HUDEP-2 (cell line): ENCODE measurements around the gene XDH.

Source experiments
- DNase-seq, 76 experiments: peaks; one replicate each; lab custom pipeline; 2025; ENCODE audit not compliant: unreplicated experiment in 76 of 76; lab: John Stamatoyannopoulos, UW

Gene XDH

DNA sequence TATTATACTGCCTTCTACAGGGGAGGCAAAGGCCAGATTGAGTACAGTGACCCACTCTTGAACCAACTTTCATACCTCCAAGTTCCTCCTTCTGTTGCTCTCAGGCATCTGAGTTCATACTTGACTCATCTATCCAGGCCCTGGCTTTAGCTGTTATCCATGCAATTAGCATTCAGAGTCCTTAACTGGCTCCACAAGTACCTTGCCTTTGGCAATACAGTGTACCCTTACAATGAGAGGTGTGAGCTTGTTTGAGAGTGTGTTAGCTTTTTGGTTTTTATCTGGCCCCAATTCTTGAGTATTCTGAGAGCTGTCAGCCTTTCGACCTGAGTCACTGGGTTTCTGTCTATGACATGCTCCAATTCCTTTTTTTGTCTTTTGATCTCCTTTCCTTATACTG, 120.3 kb downstream of the XDH start:
- DNase-seq, result no peak

GRCh38 chr2:31287654-31288053, 126.9 kb downstream of the XDH start:
- no peak for DNase-seq

DNA sequence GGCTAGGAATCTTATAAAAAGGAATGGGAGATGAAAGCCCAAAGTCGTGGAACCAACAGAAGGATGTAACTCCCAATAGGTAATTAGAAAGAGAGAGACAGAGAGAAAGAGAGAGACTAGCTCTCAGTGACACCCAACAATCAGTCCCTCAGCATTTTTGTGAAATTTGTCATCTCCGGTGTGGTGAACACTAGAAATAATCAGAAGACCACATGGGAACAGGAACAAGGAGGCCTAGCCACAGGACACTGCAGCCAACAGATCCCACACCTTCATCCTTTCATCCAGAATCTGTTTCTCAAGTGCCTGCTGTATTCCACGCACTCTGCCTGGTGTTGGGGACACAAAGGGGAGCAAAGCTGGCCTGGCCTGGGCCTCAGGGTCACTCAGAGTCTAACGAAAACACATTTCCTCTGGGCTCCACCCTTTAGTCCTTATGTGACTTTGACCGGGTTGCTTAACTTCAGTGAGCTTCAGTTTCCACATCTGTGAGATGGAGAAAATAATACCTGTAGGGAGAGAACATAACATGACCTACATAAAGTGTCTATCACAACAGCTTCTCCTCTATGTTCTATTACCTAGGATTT, 127.5 kb downstream of the XDH start:
- no peak for DNase-seq

DNA sequence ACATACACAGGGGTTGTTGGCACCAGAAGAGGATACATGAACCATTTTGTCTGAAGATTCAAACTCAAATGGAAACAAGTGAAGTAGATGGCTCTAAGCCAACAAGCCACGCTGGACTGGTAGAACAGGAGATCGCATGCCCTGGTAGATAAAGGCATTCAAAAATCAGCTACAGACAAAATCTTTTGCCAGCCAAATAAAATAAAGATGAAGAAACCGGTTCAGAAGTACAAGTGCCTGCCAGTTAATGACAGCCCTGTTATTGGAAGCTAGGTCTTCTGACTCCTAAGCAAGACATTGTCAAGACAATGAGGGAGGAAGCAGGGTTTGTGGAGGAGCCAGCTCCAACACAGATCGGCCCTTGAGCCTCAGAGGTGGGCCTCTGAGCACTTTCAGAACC, 128.3 kb downstream of the XDH start:
- DNase-seq, result no peak
